Endothelial cell of umbilical vein (primary cell): ENCODE results near the gene MIER1. TPM values are rescaled to one million over a fixed set of nuclear protein-coding genes. Genes with fewer than 3 reads are reported as not detected.

Experiments used
- BruUV-seq: library from RNA; stranded (reverse); fragments of 400-500 nt; replicated peaks from 2 replicates; lab custom pipeline; 2021; lab: Mats Ljungman, UMichigan
- CTCF ChIA-PET: fragments of 300-600, 350-600 bp; sonication (Branson Sonifier 250); formaldehyde crosslinking; loops from one replicate; lab custom pipeline; 2021; ENCODE audit warnings: antibody characterized with exemption, inconsistent platforms; lab: Charles Lee
- POLR2A ChIA-PET: fragments of 300-600, 350-600 bp; sonication (Branson Sonifier 250); formaldehyde crosslinking; loops from one replicate; lab custom pipeline; 2021; ENCODE audit warnings: antibody characterized with exemption, inconsistent platforms; lab: Charles Lee
- DNase-seq: peaks from one replicate; pipeline ENCODE4 v3.0.0-alpha.2; 2011; ENCODE audit warnings: low read depth, low spot score
- FAIRE-seq: peaks from 2 replicates; lab custom pipeline; 2011; peaks lifted over from hg19 to GRCh38; lab: Jason Lieb, UNC
- H2AFZ ChIP-seq: 2 replicates; pipeline ENCODE4 v1.6.0; 2012; ENCODE audit warnings: low read depth, low read length, control low read depth, inconsistent platforms
- H3K27ac ChIP-seq: 2 replicates; pipeline ENCODE4 v1.5.1; 2011; ENCODE audit warnings: low read depth, mild to moderate bottlenecking, control low read depth, low read length, moderate library complexity; ENCODE audit not compliant: insufficient read depth
- H3K27me3 ChIP-seq, 2 experiments: 2 replicates each; pipeline versions ENCODE4 v1.6.0 to v1.6.1; 2011; ENCODE audit warnings: low read length in 2 of 2, mixed read lengths in 1 of 2; ENCODE audit not compliant: control insufficient read depth in 2 of 2, insufficient read depth in 2 of 2
- H3K36me3 ChIP-seq, 2 experiments: 2 replicates in 1 of 2; 3 replicates in 1 of 2; pipeline ENCODE4 v1.5.1; 2011; ENCODE audit warnings: low read length in 2 of 2, mild to moderate bottlenecking in 1 of 2, moderate library complexity in 1 of 2; ENCODE audit not compliant: control insufficient read depth in 2 of 2, insufficient read depth in 2 of 2; ENCODE audit errors: extremely low read depth in 1 of 2
- H3K4me1 ChIP-seq: 3 replicates; pipeline ENCODE4 v1.5.1; 2011; ENCODE audit warnings: mild to moderate bottlenecking, low read length; ENCODE audit not compliant: control insufficient read depth, insufficient read depth; ENCODE audit errors: extremely low read depth
- H3K4me2 ChIP-seq: 2 replicates; pipeline ENCODE4 v1.6.1; 2011; ENCODE audit warnings: low read length, control low read depth, mixed read lengths; ENCODE audit not compliant: insufficient read depth
- H3K4me3 ChIP-seq, 3 experiments: fragments of 200-600 bp in 1 of 3; sonication (generic), shearing (Covaris generic) in 1 of 3; replicated peaks in 1 of 3; 2 replicates each; pipeline ENCODE4 v1.5.1; 2011 to 2016; ENCODE audit warnings: control low read depth in 3 of 3, low read length in 3 of 3, mild to moderate bottlenecking in 2 of 3, inconsistent platforms in 1 of 3, low read depth in 1 of 3, moderate library complexity in 1 of 3; ENCODE audit not compliant: insufficient read depth in 1 of 3
- H3K79me2 ChIP-seq: 2 replicates; pipeline ENCODE4 v1.6.0; 2012; ENCODE audit warnings: low read length, inconsistent platforms; ENCODE audit not compliant: control insufficient read depth, insufficient read depth
- H3K9ac ChIP-seq: replicated peaks from 2 replicates; pipeline ENCODE3; 2011; ENCODE audit warnings: low read length, control low read depth; ENCODE audit not compliant: insufficient read depth; ENCODE audit errors: extremely low read depth
- H3K9me1 ChIP-seq: replicated peaks from 3 replicates; pipeline ENCODE4 v1.6.0; 2011; ENCODE audit warnings: mild to moderate bottlenecking, low read length; ENCODE audit not compliant: control insufficient read depth, insufficient read depth; ENCODE audit errors: extremely low read depth
- H3K9me3 ChIP-seq: replicated peaks from 2 replicates; pipeline ENCODE4 v1.5.1; 2012; ENCODE audit warnings: low read length, inconsistent platforms; ENCODE audit not compliant: control insufficient read depth, insufficient read depth
- H4K20me1 ChIP-seq: replicated peaks from 2 replicates; pipeline ENCODE3; 2011; ENCODE audit warnings: mild to moderate bottlenecking, low read length; ENCODE audit not compliant: control insufficient read depth, insufficient read depth; ENCODE audit errors: extremely low read depth
- EZH2 ChIP-seq: IDR thresholded peaks from 2 replicates; pipeline ENCODE4 v1.6.1; 2012; ENCODE audit warnings: borderline replicate concordance, low read depth, mild to moderate bottlenecking, moderate library complexity, low read length, inconsistent platforms; ENCODE audit not compliant: severe bottlenecking
- FOS ChIP-seq: IDR thresholded peaks from 2 replicates; pipeline ENCODE4 v1.6.1; 2011; ENCODE audit warnings: mild to moderate bottlenecking, low read length, moderate library complexity, borderline replicate concordance; ENCODE audit not compliant: insufficient read depth
- GATA2 ChIP-seq: IDR thresholded peaks from 2 replicates; pipeline ENCODE4 v1.7.0; 2011; ENCODE audit warnings: low read depth, mild to moderate bottlenecking, moderate library complexity, mixed read lengths, low read length; ENCODE audit not compliant: insufficient read length, insufficient read depth
- JUN ChIP-seq: IDR thresholded peaks from 2 replicates; pipeline ENCODE4 v1.6.1; 2011; ENCODE audit warnings: borderline replicate concordance, low read depth; ENCODE audit not compliant: insufficient read length, insufficient read depth
- MYC ChIP-seq: IDR thresholded peaks from one replicate; pipeline ENCODE4 v1.6.1; 2011; ENCODE audit warnings: mild to moderate bottlenecking, low read depth, low read length
- POLR2A ChIP-seq: IDR thresholded peaks from 2 replicates; pipeline ENCODE4 v1.6.1; 2012; ENCODE audit warnings: low read depth, mild to moderate bottlenecking, control low read depth, low read length
- POLR2AphosphoS5 ChIP-seq: IDR thresholded peaks from 2 replicates; pipeline ENCODE4 v1.6.1; 2012; ENCODE audit warnings: low read depth, mild to moderate bottlenecking, control low read depth, low read length, moderate library complexity; ENCODE audit not compliant: insufficient read depth
- dilution Hi-C: fragments of 300-500 bp; cut with MboI; formaldehyde crosslinking; loops from one replicate; pipeline ENCODE4 v1.15.0; 2019; ENCODE audit warnings: low sequenced_read_pairs; ENCODE audit not compliant: extremely low pct_ligation_motif_present
- intact Hi-C: fragments of 100-400 bp; cut with micrococcal nuclease; formaldehyde crosslinking; loops from one replicate; pipeline ENCODE4 v1.10.0; 2022
- polyA plus RNA-seq, 4 experiments: library from polyadenylated mRNA; depleted of rRNA in 3 of 4; stranded (reverse) in 3 of 4; unstranded in 1 of 4; fragments of >200 nt; gene quantifications; 2 replicates each; pipeline versions ENCODE4 v1.2.1 to v1.2.3, GENCODE V29; 2011 to 2012; ENCODE audit warnings: missing spikeins in 1 of 4
- total RNA-seq: library from RNA; stranded (reverse); gene quantifications from 2 replicates; pipeline ENCODE4 v1.2.3, GENCODE V29; 2021
- TF ChIP-seq, protein P1 (sequence below): IDR thresholded peaks from 2 replicates; pipeline ENCODE4 v1.6.1; 2011; ENCODE audit not compliant: insufficient read depth, insufficient read length
- TF ChIP-seq, protein P2 (sequence below), 2 donors: IDR thresholded peaks; 1 replicate in 1 of 2; 2 replicates in 1 of 2; pipeline ENCODE4 v1.5.1; 2011; ENCODE audit warnings: low read length in 2 of 2, mild to moderate bottlenecking in 2 of 2, moderate library complexity in 2 of 2, control low read depth in 1 of 2, inconsistent platforms in 1 of 2, low read depth in 1 of 2; ENCODE audit not compliant: insufficient read depth in 1 of 2; ENCODE audit errors: extremely low read depth in 1 of 2

The MIER1 gene
- total and polyA plus RNA-seq, 2 donors (not counting 3 experiments of a cell fraction or from before 2014, with no cell fraction given), result 7.3 to 36.8 TPM

DNA sequence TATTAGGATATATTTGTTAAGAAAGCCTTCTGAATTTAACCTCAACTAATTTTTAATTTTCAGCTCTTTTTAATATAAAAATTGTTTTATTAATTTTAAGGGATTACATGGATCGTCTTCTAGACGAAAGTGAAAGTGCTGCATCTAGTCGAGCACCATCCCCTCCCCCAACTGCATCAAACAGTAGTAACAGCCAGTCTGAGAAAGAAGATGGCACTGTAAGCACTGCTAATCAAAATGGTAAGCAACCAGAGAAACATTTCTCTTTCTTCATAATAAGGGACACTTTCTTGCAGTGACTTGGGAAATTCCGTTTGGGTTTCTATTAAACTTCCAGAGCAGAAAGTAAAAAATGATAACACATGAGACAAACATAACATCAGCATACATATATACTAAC, 56.9 kb downstream of the MIER1 start:
- H3K9me3 ChIP-seq, result no peaks in the 10 kb centered on the region
- peaks cover 3 to 40% of the 10 kb centered on the region in 2 experiments for H3K36me3 ChIP-seq
- ChIA-PET POLR2A (no interaction called here), CTCF (interaction anchor here (0.8 to 1.4 kb wide), 7 partner anchors 8 to 217 kb away, joined by 3 to 4 read pairs (median 3); partner anchors contain the start of gene SLC35D1)
- intact Hi-C loops, result loop anchor here (2.0 kb wide), 1 partner anchor 51 kb away; no protein-coding TSS in a partner anchor
- BruUV-seq, result no TSS peak
- H3K9ac ChIP-seq, result no peak overlapping the region
- H2AFZ ChIP-seq, result no peak overlapping the region
- H3K9me1 ChIP-seq, result no peaks in the 10 kb centered on the region
- no peaks in the 10 kb centered on the region for H4K20me1 ChIP-seq
- FAIRE-seq (no peak), DNase-seq (no peak)
- no peaks in the 10 kb centered on the region for H3K27me3 ChIP-seq
- H3K27ac ChIP-seq, result no peak overlapping the region
- no peak overlapping the region for H3K4me2 ChIP-seq
- TF ChIP-seq POLR2AphosphoS5 (no peak), EZH2 (no peak), FOS (no peak), POLR2A (no peak), JUN (no peak), MYC (no peak), GATA2 (no peak)
- TF ChIP-seq, protein P1, sequence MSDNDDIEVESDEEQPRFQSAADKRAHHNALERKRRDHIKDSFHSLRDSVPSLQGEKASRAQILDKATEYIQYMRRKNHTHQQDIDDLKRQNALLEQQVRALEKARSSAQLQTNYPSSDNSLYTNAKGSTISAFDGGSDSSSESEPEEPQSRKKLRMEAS, result no peak
- TF ChIP-seq, protein P2, sequence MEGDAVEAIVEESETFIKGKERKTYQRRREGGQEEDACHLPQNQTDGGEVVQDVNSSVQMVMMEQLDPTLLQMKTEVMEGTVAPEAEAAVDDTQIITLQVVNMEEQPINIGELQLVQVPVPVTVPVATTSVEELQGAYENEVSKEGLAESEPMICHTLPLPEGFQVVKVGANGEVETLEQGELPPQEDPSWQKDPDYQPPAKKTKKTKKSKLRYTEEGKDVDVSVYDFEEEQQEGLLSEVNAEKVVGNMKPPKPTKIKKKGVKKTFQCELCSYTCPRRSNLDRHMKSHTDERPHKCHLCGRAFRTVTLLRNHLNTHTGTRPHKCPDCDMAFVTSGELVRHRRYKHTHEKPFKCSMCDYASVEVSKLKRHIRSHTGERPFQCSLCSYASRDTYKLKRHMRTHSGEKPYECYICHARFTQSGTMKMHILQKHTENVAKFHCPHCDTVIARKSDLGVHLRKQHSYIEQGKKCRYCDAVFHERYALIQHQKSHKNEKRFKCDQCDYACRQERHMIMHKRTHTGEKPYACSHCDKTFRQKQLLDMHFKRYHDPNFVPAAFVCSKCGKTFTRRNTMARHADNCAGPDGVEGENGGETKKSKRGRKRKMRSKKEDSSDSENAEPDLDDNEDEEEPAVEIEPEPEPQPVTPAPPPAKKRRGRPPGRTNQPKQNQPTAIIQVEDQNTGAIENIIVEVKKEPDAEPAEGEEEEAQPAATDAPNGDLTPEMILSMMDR (IDR thresholded peaks at IDR 0.05; ENCODE audit: extremely low read depth in 1 of 2, insufficient read depth in 1 of 2, low read depth in 1 of 2, low read length in 2 of 2), result no peak
- no peaks in the 10 kb centered on the region for H3K79me2 ChIP-seq
- dilution Hi-C loops, result no loop called here
- H3K4me3 ChIP-seq, result no peak overlapping the region
- H3K4me1 ChIP-seq, result no peaks in the 10 kb centered on the region
